K562 (cell line): ENCODE results near the gene SLC6A6. TPM values are rescaled to one million over a fixed set of nuclear protein-coding genes. Genes with fewer than 3 reads are reported as not detected.

Experiments
- ARID3A ChIP-seq: IDR thresholded peaks from 2 replicates; pipeline ENCODE4 v1.6.1; 2012; ENCODE audit warnings: low read depth, low read length, improper control_type of control experiment, borderline replicate concordance
- BDP1 ChIP-seq: IDR thresholded peaks from 3 replicates; pipeline ENCODE4 v1.6.1; 2011; ENCODE audit not compliant: insufficient read length, insufficient read depth
- COPS2 ChIP-seq: fragments of 450-650 bp; conservative IDR thresholded peaks from 2 replicates; pipeline ENCODE4 v1.6.1; 2016; ENCODE audit warnings: mild to moderate bottlenecking, moderate library complexity
- CREM ChIP-seq: IDR thresholded peaks from 2 replicates; pipeline ENCODE4 v1.6.1; 2014; ENCODE audit warnings: antibody characterized with exemption, low read depth
- CTBP1 ChIP-seq: fragments of 450-650 bp; IDR thresholded peaks from 2 replicates; pipeline ENCODE4 v1.6.1; 2016; ENCODE audit warnings: borderline replicate concordance
- EWSR1 ChIP-seq: fragments of 450-650 bp; IDR thresholded peaks from 2 replicates; pipeline ENCODE4 v1.6.1; 2018; ENCODE audit warnings: borderline replicate concordance, mild to moderate bottlenecking, low read depth, moderate library complexity; ENCODE audit not compliant: partially characterized antibody
- FOXP1 ChIP-seq: sonication (generic); formaldehyde crosslinking; IDR thresholded peaks from 2 replicates; pipeline ENCODE4 v1.8.0; 2022; ENCODE audit warnings: mild to moderate bottlenecking, missing genetic modification reagents
- GATAD2B ChIP-seq: fragments of 450-650 bp; IDR thresholded peaks from 2 replicates; pipeline ENCODE4 v1.6.1; 2017; ENCODE audit warnings: mild to moderate bottlenecking, borderline replicate concordance
- JUNB ChIP-seq: fragments of 450-650 bp; formaldehyde crosslinking; conservative IDR thresholded peaks from 2 replicates; pipeline ENCODE4 v1.4.0; 2020; ENCODE audit warnings: mild to moderate bottlenecking
- KAT8 ChIP-seq: fragments of 450-650 bp; IDR thresholded peaks from 2 replicates; pipeline ENCODE4 v1.6.1; 2016; ENCODE audit warnings: low read depth, mild to moderate bottlenecking
- KDM5B ChIP-seq: fragments of 200-600 bp; sonication (generic); IDR thresholded peaks from 2 replicates; pipeline ENCODE4 v1.6.1; 2012; ENCODE audit warnings: low read depth, mild to moderate bottlenecking, moderate library complexity, low read length, control low read depth, inconsistent platforms; ENCODE audit not compliant: insufficient replicate concordance
- MBD1 ChIP-seq: fragments of 250-450 bp; sonication (Bioruptor Pico); IDR thresholded peaks from 2 replicates; pipeline ENCODE4 v1.8.0; 2022; ENCODE audit warnings: inconsistent platforms
- MTA1 ChIP-seq: fragments of 450-650 bp; IDR thresholded peaks from 2 replicates; pipeline ENCODE4 v1.6.1; 2017; ENCODE audit warnings: borderline replicate concordance
- MYC ChIP-seq, 2 experiments: fragments of 250-450 bp in 1 of 2; sonication (Bioruptor Pico) in 1 of 2; IDR thresholded peaks; 2 replicates each; pipeline versions ENCODE4 v1.5.1 to v1.6.1; 2012 to 2021; ENCODE audit warnings: low read depth in 2 of 2, borderline replicate concordance in 1 of 2, improper control_type of control experiment in 1 of 2, low read length in 1 of 2, mild to moderate bottlenecking in 1 of 2, moderate library complexity in 1 of 2
- NFXL1 ChIP-seq: fragments of 450-650 bp; formaldehyde crosslinking; IDR thresholded peaks from 2 replicates; pipeline ENCODE4 v1.4.0; 2021; ENCODE audit warnings: mild to moderate bottlenecking
- SIN3B ChIP-seq: fragments of 450-650 bp; IDR thresholded peaks from 2 replicates; pipeline ENCODE4 v1.6.1; 2017; ENCODE audit warnings: low read depth, mild to moderate bottlenecking, moderate library complexity
- ZNF384 ChIP-seq: IDR thresholded peaks from 2 replicates; pipeline ENCODE4 v1.6.1; 2012; ENCODE audit warnings: low read depth, low read length, improper control_type of control experiment
- ZNF764 ChIP-seq: fragments of 250-450 bp; sonication (Bioruptor Pico); IDR thresholded peaks from 2 replicates; pipeline ENCODE4 v1.4.0; 2020; ENCODE audit warnings: low read depth, mild to moderate bottlenecking, moderate library complexity
- polyA plus RNA-seq, 8 experiments: library from polyadenylated mRNA; depleted of rRNA in 4 of 8; stranded (reverse) in 5 of 8; unstranded in 3 of 8; fragments of >200 nt; fragmentation: Nextera tagmentation in 2 of 8; fragmentation: Illumina TruSeq in 1 of 8; extraction: Ambion mirVana in 2 of 8; extraction: Trizol in 1 of 8; gene quantifications; 2 replicates each; pipeline versions ENCODE4 v1.2.1 to v1.2.3, GENCODE V29; 2011 to 2014; ENCODE audit warnings: inconsistent platforms in 1 of 8, missing spikeins in 1 of 8
- total RNA-seq, 7 experiments: library from RNA; depleted of rRNA in 6 of 7; stranded (reverse); fragments of >200 nt in 6 of 7; fragmentation: Illumina TruSeq in 2 of 7; extraction: Trizol in 2 of 7; gene quantifications; 2 replicates each; pipeline versions ENCODE4 v1.2.1 to v1.2.3, GENCODE V29; 2011 to 2021; ENCODE audit warnings: low replicate concordance in 1 of 7
- TF ChIP-seq, protein P1 (sequence below): sonication (generic); formaldehyde crosslinking; IDR thresholded peaks from 2 replicates; pipeline ENCODE4 v1.4.0; 2020; ENCODE audit warnings: mild to moderate bottlenecking, missing genetic modification reagents
- TF ChIP-seq, protein P2 (sequence below): fragments of 150-350 bp; conservative IDR thresholded peaks from 2 replicates; pipeline ENCODE4 v1.6.1; 2014; ENCODE audit warnings: low read length

SLC6A6 gene
- total and polyA plus RNA-seq, 9 of the 15 experiments (the other 6 are each of a cell fraction or from before 2014, with no cell fraction given), result 12.3 to 203 (median 93.2) TPM

DNA sequence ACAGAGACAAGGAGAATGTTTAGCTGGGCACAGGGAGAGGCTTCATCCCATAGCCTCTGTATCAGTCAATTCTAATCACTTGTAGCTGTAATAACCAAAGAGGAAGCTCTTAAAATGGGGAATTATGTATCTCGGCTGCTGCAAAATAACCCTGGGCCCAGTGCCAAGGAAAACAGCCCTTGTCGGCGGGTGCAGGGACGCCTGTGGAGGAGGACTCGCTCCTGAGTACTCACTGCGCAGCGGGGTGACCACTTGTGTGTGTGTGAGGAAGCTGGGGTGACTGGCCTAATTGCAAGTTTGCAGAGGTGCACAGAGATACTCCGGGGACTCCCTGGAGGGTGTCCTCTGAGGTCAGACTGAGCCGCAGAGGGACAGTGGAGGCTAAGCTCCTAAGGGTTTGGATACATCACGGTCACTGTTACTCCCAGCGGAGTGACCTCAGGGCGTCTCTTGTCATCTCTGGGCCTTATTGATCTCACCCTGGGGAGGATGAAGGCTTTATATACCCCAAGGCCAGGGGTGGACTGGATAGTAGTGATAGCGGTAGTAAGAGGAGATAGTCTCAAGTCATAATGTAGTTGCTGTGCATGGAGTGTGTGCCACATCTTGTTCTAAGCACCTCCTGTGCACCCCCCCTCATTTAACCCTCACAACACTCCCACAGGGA is 37.2 kb downstream of the SLC6A6 start (continued):
- no peak for TF ChIP-seq ARID3A
- no peak for TF ChIP-seq EWSR1
- TF ChIP-seq MBD1 (CRISPR knock-in tag), result no peak
- TF ChIP-seq CREM, result peak; percentile 41; the same call in 1 of the 2 replicates
- TF ChIP-seq, protein P1, sequence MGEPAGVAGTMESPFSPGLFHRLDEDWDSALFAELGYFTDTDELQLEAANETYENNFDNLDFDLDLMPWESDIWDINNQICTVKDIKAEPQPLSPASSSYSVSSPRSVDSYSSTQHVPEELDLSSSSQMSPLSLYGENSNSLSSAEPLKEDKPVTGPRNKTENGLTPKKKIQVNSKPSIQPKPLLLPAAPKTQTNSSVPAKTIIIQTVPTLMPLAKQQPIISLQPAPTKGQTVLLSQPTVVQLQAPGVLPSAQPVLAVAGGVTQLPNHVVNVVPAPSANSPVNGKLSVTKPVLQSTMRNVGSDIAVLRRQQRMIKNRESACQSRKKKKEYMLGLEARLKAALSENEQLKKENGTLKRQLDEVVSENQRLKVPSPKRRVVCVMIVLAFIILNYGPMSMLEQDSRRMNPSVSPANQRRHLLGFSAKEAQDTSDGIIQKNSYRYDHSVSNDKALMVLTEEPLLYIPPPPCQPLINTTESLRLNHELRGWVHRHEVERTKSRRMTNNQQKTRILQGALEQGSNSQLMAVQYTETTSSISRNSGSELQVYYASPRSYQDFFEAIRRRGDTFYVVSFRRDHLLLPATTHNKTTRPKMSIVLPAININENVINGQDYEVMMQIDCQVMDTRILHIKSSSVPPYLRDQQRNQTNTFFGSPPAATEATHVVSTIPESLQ, result no peak
- TF ChIP-seq NFXL1 (CRISPR knock-in tag), result no peak
- TF ChIP-seq COPS2, result no peak
- no peak for TF ChIP-seq FOXP1 (CRISPR knock-in tag)
- no peak for TF ChIP-seq KAT8
- no peak for TF ChIP-seq BDP1
- no peak for TF ChIP-seq SIN3B
- no peak; the same call in 1 of the 2 replicates for TF ChIP-seq MTA1
- TF ChIP-seq, protein P2, sequence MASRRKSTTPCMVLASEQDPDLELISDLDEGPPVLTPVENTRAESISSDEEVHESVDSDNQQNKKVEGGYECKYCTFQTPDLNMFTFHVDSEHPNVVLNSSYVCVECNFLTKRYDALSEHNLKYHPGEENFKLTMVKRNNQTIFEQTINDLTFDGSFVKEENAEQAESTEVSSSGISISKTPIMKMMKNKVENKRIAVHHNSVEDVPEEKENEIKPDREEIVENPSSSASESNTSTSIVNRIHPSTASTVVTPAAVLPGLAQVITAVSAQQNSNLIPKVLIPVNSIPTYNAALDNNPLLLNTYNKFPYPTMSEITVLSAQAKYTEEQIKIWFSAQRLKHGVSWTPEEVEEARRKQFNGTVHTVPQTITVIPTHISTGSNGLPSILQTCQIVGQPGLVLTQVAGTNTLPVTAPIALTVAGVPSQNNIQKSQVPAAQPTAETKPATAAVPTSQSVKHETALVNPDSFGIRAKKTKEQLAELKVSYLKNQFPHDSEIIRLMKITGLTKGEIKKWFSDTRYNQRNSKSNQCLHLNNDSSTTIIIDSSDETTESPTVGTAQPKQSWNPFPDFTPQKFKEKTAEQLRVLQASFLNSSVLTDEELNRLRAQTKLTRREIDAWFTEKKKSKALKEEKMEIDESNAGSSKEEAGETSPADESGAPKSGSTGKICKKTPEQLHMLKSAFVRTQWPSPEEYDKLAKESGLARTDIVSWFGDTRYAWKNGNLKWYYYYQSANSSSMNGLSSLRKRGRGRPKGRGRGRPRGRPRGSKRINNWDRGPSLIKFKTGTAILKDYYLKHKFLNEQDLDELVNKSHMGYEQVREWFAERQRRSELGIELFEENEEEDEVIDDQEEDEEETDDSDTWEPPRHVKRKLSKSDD, result no peak
- no peak for TF ChIP-seq MYC (IDR thresholded peaks at IDR 0.05; ENCODE audit: low read depth, low read length)
- no peak for TF ChIP-seq MYC (CRISPR knock-in tag; IDR thresholded peaks at IDR 0.05; ENCODE audit: borderline replicate concordance, low read depth)
- TF ChIP-seq JUNB (CRISPR knock-in tag), result no peak
- peak; percentile 55; the same call in 1 of the 2 replicates for TF ChIP-seq CTBP1
- TF ChIP-seq ZNF384, result no peak
- peak; percentile 22 for TF ChIP-seq KDM5B
- TF ChIP-seq GATAD2B, result no peak
- TF ChIP-seq ZNF764 (CRISPR knock-in tag), result no peak
